Measurements from ENCODE around the gene PIK3C2G. TPM values are rescaled to one million over a fixed set of nuclear protein-coding genes. Genes with fewer than 3 reads are reported as not detected.
A peak's percentile ranks its signal among the peaks of the same experiment; 100 is the strongest.

Gene PIK3C2G
- total and polyA plus RNA-seq, 8 donors: 0.60 to 3.2 (median 1.5) TPM

GRCh38 chr12:18332173-18332572, 70.9 kb downstream of the PIK3C2G start:
- 63 to 75% methylated on average over 4 of the region's 4 CpGs for WGBS, 2 donors
- FAIRE-seq: no peak
- no peaks in the 10 kb centered on the region for H3K27me3 ChIP-seq

DNA sequence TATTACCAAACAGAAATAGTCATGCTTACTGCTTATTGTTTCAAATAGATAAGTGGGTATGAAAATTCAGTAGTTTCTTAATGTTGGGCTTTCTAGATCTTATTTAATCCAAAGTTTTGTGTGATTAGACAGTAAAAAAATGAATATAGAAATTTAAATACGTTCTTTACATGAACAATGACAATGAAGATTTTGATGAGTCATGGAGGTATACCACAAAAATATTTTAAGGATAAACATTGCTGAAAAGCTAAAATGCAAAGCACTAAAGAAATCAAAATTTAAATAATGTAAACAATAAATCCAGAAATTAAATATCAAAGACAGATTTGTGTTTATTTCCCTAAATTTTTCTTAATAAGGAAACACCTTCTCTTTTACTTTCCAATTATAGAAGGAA, 78.3 kb downstream of the PIK3C2G start:
- H3K4me1 ChIP-seq: no peaks in the 10 kb centered on the region
- 62 to 86% methylated on average over 1 of the region's 1 CpG for WGBS, 2 donors
- TF ChIP-seq CTCF (IDR thresholded peaks at IDR 0.05): no peak
- H3K9me3 ChIP-seq: no peaks in the 10 kb centered on the region
- H3K36me3 ChIP-seq: no peaks in the 10 kb centered on the region
- no peak overlapping the region for H3K27ac ChIP-seq
- peak; percentile 47 for FAIRE-seq
- no peak for DNase-seq
- H3K4me3 ChIP-seq: no peak overlapping the region
- ATAC-seq: no peak
- H3K27me3 ChIP-seq: no peaks in the 10 kb centered on the region
- intact Hi-C loops (cut with DNase I): no loop called here

More at GRCh38 chr12:18332173-18332572, 70.9 kb downstream of the PIK3C2G start:
- peak in 1 of 4 donors; percentile 20 for ATAC-seq
- no peak for DNase-seq
- H3K4me1 ChIP-seq: no peaks in the 10 kb centered on the region
- H3K27ac ChIP-seq: no peak overlapping the region
- no peaks in the 10 kb centered on the region for H3K9me3 ChIP-seq
- H3K4me3 ChIP-seq: no peak overlapping the region
- intact Hi-C loops (cut with DNase I): no loop called here
- no peaks in the 10 kb centered on the region for H3K36me3 ChIP-seq
- no peak for TF ChIP-seq CTCF (IDR thresholded peaks at IDR 0.05)

DNA sequence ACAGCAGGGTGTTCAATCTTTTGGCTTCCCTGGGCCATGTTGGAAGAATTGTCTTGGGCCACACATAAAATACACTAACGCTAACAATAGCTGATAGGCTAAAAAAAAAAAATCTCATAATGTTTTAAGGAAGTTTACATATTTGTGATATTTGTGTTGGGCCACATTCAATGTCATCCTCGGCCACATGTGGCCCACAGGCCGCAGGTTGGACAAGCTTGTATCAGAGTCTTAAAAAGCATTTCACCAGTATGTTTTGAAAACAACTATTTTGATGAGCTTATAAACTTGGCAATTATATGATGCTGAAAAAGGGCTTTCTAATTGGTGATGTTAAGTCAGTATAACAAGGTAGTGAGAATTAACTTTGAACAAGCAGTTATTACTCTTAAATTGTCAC, 78.9 kb downstream of the PIK3C2G start:
- FAIRE-seq (no peak), ATAC-seq (no peak), DNase-seq (no peak)
- Histone ChIP-seq H3K9me3 (no peaks in the 10 kb centered on the region), H3K4me3 (no peak overlapping the region), H3K27ac (no peak overlapping the region), H3K4me1 (no peaks in the 10 kb centered on the region), H3K27me3 (no peaks in the 10 kb centered on the region), H3K36me3 (no peaks in the 10 kb centered on the region)
- intact Hi-C loops (cut with DNase I): no loop called here
- WGBS, 2 donors: 72 to 81% methylated on average over 3 of the region's 3 CpGs
- no peak for TF ChIP-seq CTCF (IDR thresholded peaks at IDR 0.05)

DNA sequence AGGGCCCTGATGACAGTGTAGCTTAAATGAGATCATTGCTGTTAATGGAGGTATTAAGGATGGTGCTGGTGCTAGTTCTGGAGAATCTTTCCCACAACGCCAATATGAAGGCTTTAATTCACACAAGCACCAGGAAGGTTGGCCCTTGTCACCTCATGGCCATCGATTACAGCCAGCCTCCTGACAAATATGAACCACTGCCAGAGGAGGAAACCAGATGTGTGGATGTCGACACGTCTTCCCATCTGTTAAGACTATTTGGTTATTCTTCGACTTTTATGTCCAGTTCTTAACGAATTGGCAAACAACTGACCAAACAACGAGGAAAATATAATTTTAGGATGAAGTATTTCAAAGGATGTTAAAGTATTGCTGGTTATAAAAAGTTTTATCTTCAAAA, 79.5 kb downstream of the PIK3C2G start:
- 56 to 66% methylated on average over 7 of the region's 7 CpGs for WGBS, 2 donors
- Histone ChIP-seq H3K27me3 (no peaks in the 10 kb centered on the region), H3K36me3 (no peaks in the 10 kb centered on the region), H3K4me1 (no peaks in the 10 kb centered on the region), H3K9me3 (no peaks in the 10 kb centered on the region), H3K27ac (no peak overlapping the region), H3K4me3 (no peak overlapping the region)
- ATAC-seq (no peak), DNase-seq (no peak), FAIRE-seq (no peak)
- no peak for TF ChIP-seq CTCF (IDR thresholded peaks at IDR 0.05)
- intact Hi-C loops (cut with DNase I): no loop called here

- no peaks in the 10 kb centered on the region for H3K4me1 ChIP-seq
- DNase-seq (no peak), ATAC-seq (no peak), FAIRE-seq (no peak)
- intact Hi-C loops (cut with DNase I): no loop called here
- TF ChIP-seq CTCF (IDR thresholded peaks at IDR 0.05): no peak
- H3K27me3 ChIP-seq: no peaks in the 10 kb centered on the region
- 41 to 43% methylated on average over 4 of the region's 4 CpGs for WGBS, 2 donors
- H3K4me3 ChIP-seq: no peak overlapping the region
- no peaks in the 10 kb centered on the region for H3K9me3 ChIP-seq
- H3K36me3 ChIP-seq: no peaks in the 10 kb centered on the region
- H3K27ac ChIP-seq: no peak overlapping the region
Measured at GRCh38 chr12:18343708-18344107, 82.4 kb downstream of the PIK3C2G start.

All from pancreas (tissue), 10 donors.